Parathyroid adenoma (tissue), 2 donors: Measurements from ENCODE around the gene PTOV1.

Source experiments
- H2AFZ ChIP-seq: fragments of 300-600 bp; sonication (generic); one replicate; pipeline ENCODE4 v1.7.0; 2017; ENCODE audit warnings: antibody characterized with exemption, mild to moderate bottlenecking
- H3K27ac ChIP-seq: fragments of 300-600 bp; sonication (generic); one replicate; pipeline ENCODE4 v1.7.0; 2017
- H3K27me3 ChIP-seq: fragments of 300-600 bp; sonication (generic); one replicate; pipeline ENCODE4 v1.7.0; 2017; ENCODE audit warnings: low read length; ENCODE audit not compliant: control insufficient read depth, insufficient read depth
- H3K36me3 ChIP-seq: fragments of 300-600 bp; sonication (generic); one replicate; pipeline ENCODE4 v1.7.0; 2017; ENCODE audit warnings: low read length; ENCODE audit not compliant: control insufficient read depth, insufficient read depth
- H3K4me1 ChIP-seq: fragments of 300-600 bp; sonication (generic); one replicate; pipeline ENCODE4 v1.7.0; 2017; ENCODE audit warnings: control low read depth
- H3K4me2 ChIP-seq: fragments of 300-600 bp; sonication (generic); one replicate; pipeline ENCODE4 v1.7.0; 2017; ENCODE audit warnings: low read length
- H3K4me3 ChIP-seq: fragments of 300-600 bp; sonication (generic); one replicate; pipeline ENCODE4 v1.7.0; 2017; ENCODE audit warnings: low read depth, low read length
- H3K79me2 ChIP-seq: fragments of 300-600 bp; sonication (generic); one replicate; pipeline ENCODE4 v1.7.0; 2017; ENCODE audit warnings: control low read depth
- H3K9ac ChIP-seq: fragments of 300-600 bp; sonication (generic); one replicate; pipeline ENCODE4 v1.7.0; 2017; ENCODE audit warnings: mild to moderate bottlenecking
- H3K9me3 ChIP-seq: fragments of 300-600 bp; sonication (generic); one replicate; pipeline ENCODE4 v1.7.0; 2017; ENCODE audit warnings: low read length; ENCODE audit not compliant: control insufficient read depth
- TF ChIP-seq, protein P1 (sequence below): fragments of 300-600 bp; sonication (generic); IDR thresholded peaks from one replicate; pipeline ENCODE4 v1.7.0; 2017; ENCODE audit warnings: antibody characterized with exemption, mild to moderate bottlenecking
- donor health status: primary hyperparathyroidism.

Gene PTOV1

DNA sequence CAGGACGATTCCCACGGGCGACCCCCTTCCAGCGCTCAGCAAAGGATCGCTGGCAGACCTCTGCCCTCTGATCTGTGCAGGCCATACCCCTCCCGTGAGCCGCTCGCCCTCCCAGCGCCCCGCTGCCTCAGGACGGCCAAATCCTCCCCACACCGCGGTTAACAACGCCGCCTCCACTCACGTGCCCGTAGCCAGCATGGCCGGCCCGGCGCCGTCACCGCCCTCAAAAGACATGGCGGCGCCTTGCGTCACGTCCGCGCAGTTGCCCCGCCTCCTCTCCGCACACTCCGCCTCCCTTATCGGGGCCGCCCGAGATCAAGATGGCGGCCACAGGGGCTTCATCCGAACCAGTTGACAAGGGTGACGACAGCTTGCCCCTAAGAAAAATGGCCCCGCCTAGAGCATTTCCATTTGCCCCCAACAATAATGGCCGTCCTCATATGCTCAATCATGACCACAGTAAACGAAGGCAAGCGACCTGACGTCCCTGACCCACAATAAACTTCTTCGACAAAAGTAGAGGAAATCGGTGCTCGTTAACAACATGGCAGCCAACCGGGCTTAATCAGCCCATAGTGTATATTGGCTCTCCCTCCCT is 25.6 kb downstream of the PTOV1 start:
- Histone ChIP-seq H3K9ac (peak overlapping the region; percentile 64), H3K9me3 (no peaks in the 10 kb centered on the region), H3K36me3 (no peaks in the 10 kb centered on the region), H2AFZ (peak overlapping the region; percentile 85), H3K27ac (peak overlapping the region; percentile 96), H3K4me3 (peak overlapping the region; percentile 100), H3K79me2 (peaks cover 11% of the 10 kb centered on the region), H3K27me3 (no peaks in the 10 kb centered on the region), H3K4me2 (peak overlapping the region; percentile 90), H3K4me1 (peaks cover 6% of the 10 kb centered on the region)
- TF ChIP-seq, protein P1, sequence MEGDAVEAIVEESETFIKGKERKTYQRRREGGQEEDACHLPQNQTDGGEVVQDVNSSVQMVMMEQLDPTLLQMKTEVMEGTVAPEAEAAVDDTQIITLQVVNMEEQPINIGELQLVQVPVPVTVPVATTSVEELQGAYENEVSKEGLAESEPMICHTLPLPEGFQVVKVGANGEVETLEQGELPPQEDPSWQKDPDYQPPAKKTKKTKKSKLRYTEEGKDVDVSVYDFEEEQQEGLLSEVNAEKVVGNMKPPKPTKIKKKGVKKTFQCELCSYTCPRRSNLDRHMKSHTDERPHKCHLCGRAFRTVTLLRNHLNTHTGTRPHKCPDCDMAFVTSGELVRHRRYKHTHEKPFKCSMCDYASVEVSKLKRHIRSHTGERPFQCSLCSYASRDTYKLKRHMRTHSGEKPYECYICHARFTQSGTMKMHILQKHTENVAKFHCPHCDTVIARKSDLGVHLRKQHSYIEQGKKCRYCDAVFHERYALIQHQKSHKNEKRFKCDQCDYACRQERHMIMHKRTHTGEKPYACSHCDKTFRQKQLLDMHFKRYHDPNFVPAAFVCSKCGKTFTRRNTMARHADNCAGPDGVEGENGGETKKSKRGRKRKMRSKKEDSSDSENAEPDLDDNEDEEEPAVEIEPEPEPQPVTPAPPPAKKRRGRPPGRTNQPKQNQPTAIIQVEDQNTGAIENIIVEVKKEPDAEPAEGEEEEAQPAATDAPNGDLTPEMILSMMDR = no peak

DNA sequence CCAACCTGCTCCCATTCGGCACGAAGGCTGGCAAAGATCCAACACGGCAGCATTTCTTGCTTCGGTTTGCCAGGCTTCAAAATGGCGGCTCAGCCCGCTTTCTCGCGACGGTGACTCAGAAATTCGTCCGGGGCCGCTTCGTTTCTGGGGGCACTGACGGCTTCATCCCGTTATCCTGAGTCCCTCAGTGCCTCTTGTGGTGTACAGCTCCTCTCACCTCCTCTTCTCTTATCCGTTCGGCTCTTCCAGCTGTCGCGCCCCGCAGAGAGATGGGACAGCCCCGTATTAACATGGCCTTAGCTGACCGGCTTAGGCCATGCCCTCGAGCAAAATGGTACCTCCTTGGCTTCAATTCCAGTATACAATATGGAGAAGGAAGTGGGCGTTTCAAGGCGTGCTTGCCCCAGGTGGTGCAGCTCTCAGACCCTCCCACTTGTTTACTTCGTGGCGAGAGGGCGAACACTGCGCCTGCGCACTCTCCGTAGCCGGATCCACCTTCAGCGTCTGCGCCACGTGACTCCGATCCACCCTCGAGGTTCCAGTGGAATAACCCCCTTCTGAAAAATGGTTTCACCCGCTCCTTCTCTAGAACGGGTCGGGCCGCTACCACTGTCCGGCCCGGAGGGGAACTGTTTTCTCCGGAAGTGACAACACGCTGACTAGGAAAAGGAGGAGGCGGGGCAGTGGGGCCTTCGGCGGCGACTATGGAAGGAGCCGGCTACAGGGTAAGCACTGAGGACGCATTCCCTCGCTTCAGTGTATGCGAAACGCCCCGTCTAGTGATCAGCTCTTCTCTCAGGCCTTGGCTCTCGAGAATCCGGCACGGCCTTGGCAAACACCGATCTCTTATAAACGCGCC is 26.3 kb downstream of the PTOV1 start, which contains the start of the genes AKT1S1 and TBC1D17:
Gene AKT1S1, minus strand, starts transcription at position 336 of the 859 bp plus-strand sequence. CDS start 4,060 bp downstream, outside the sequence.
Gene TBC1D17, plus strand, starts transcription at position 683 of the 859 bp plus-strand sequence. Its CDS starts 22 bp downstream, at position 705.
- H3K36me3 ChIP-seq = no peaks in the 10 kb centered on the region
- peak within 1 kb of the TSS; percentile 100 for H3K4me3 ChIP-seq
- H3K9me3 ChIP-seq = no peaks in the 10 kb centered on the region
- H3K27ac ChIP-seq = peak within 1 kb of the TSS; percentile 96
- H3K27me3 ChIP-seq = no peaks in the 10 kb centered on the region
- H3K4me1 ChIP-seq = peaks cover 6% of the 10 kb centered on the region
- TF ChIP-seq, protein P1 = no peak
- peak within 1 kb of the TSS; percentile 64 for H3K9ac ChIP-seq
- peaks cover 11% of the 10 kb centered on the region for H3K79me2 ChIP-seq
- peak within 1 kb of the TSS; percentile 85 for H2AFZ ChIP-seq
- H3K4me2 ChIP-seq = peak within 1 kb of the TSS; percentile 100

DNA sequence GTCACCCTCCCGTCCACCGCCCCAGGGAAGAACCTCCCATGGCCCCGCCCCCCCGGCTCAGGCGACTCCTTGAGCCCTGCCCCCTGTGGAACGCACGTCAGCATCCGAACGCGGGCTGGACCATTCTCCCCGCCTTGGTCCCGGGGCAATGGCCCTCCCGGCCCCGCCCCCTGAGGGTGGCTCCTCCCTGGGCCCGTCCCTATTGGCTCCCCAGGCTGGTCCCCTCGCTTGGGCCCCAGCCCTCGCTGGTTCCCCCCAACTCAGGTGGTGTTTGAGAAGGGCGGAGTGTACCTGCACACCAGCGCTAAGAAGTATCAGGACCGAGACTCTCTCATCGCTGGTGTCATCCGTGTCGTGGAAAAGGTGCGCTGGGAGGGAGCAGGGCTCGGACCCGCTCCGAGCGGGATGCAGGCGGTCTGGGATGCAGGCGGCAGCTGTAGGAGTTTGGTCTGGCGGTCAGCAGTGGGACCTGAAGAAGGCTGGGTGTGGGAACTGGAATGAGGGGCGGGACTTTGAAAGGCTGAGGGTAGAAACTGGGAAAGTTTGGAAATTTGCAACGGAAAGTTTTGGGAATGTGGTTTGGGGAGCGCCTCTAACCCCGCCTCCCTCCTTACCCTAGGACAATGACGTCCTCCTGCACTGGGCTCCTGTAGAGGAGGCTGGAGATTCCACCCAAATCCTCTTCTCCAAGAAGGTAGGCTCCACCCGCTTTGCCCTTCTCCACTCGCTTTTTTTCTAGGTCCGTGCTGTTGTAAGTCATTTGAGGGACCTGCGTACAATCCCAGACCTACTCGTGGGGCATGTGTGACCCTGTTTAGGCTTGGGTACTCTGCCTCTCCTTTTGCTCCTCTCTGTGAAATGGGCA is 27.2 kb downstream of the PTOV1 start:
- TF ChIP-seq, protein P1 = no peak
- H3K4me3 ChIP-seq = peak overlapping the region; percentile 100
- no peaks in the 10 kb centered on the region for H3K36me3 ChIP-seq
- peak overlapping the region; percentile 32 for H3K9ac ChIP-seq
- no peaks in the 10 kb centered on the region for H3K27me3 ChIP-seq
- H3K27ac ChIP-seq = peak overlapping the region; percentile 96
- H3K9me3 ChIP-seq = no peaks in the 10 kb centered on the region
- H3K4me2 ChIP-seq = peak overlapping the region; percentile 100
- H2AFZ ChIP-seq = peak overlapping the region; percentile 71
- peaks cover 6% of the 10 kb centered on the region for H3K4me1 ChIP-seq
- peaks cover 11% of the 10 kb centered on the region for H3K79me2 ChIP-seq

DNA sequence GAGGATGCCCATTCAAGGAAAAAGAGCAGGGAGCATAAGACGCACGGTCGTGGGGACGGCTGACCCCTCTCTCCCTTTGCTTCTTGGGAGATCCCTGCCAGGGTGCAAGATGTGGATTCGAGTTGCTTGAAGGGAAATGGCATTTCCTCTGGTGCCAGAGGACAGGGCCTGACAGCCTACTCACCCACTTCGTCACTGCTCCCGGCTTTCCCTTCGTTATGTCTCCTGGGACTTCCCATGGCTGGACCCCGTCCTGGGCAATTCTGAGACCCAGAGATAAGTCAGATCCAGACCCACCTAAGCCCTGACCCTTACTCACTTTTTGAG is 27.7 kb downstream of the PTOV1 start:
- Histone ChIP-seq H2AFZ (no peak overlapping the region), H3K4me2 (no peak overlapping the region), H3K4me3 (no peak overlapping the region), H3K27ac (no peak overlapping the region), H3K27me3 (no peaks in the 10 kb centered on the region), H3K4me1 (peaks cover 6% of the 10 kb centered on the region), H3K9me3 (no peaks in the 10 kb centered on the region), H3K36me3 (no peaks in the 10 kb centered on the region), H3K9ac (no peak overlapping the region), H3K79me2 (peaks cover 11% of the 10 kb centered on the region)
- TF ChIP-seq, protein P1 = no peak
